IPS DF 19.7 (cell line): Measurements from ENCODE around the gene PLXNA1.

Source experiments
- DNase-seq: peaks from one replicate; pipeline ENCODE4 v3.0.0-alpha.2; 2013; ENCODE audit warnings: low read depth, low spot score

The PLXNA1 gene

GRCh38 chr3:126982471-126983175, at the start of gene PLXNA1:
PLXNA1 (plus strand) TSS chr3:126983115; CDS start chr3:126988594, 5,479 bp downstream.
- no peak for DNase-seq

GRCh38 chr3:126934031-126934531, 48.8 kb upstream of the PLXNA1 start:
- no peak for DNase-seq

- DNase-seq = no peak
Observed at GRCh38 chr3:126934991-126935390, 47.9 kb upstream of the PLXNA1 start.

GRCh38 chr3:126935756-126936509, 47.0 kb upstream of the PLXNA1 start:
- no peak for DNase-seq

GRCh38 chr3:126936853-126937425, 46.0 kb upstream of the PLXNA1 start:
- no peak for DNase-seq

GRCh38 chr3:126937533-126937932, 45.4 kb upstream of the PLXNA1 start:
- no peak for DNase-seq

- no peak for DNase-seq
Observed at GRCh38 chr3:126937973-126938372, 44.9 kb upstream of the PLXNA1 start.

GRCh38 chr3:126938520-126939337, 44.2 kb upstream of the PLXNA1 start:
- no peak for DNase-seq

- no peak for DNase-seq
Observed at GRCh38 chr3:126939338-126939718, 43.6 kb upstream of the PLXNA1 start.

- DNase-seq = no peak
Observed at GRCh38 chr3:126939733-126940132, 43.2 kb upstream of the PLXNA1 start.

- DNase-seq = no peak
Observed at GRCh38 chr3:126941721-126942270, 41.1 kb upstream of the PLXNA1 start.

GRCh38 chr3:126944089-126944965, 38.6 kb upstream of the PLXNA1 start:
- no peak for DNase-seq

GRCh38 chr3:126945171-126945721, 37.7 kb upstream of the PLXNA1 start:
- no peak for DNase-seq

GRCh38 chr3:126945891-126946290, 37.0 kb upstream of the PLXNA1 start:
- DNase-seq = no peak

- DNase-seq = no peak
Observed at GRCh38 chr3:126946405-126946804, 36.5 kb upstream of the PLXNA1 start.

GRCh38 chr3:126947429-126947828, 35.5 kb upstream of the PLXNA1 start:
- no peak for DNase-seq

- no peak for DNase-seq
Observed at GRCh38 chr3:126948980-126949535, 33.9 kb upstream of the PLXNA1 start.

GRCh38 chr3:126951561-126951960, 31.4 kb upstream of the PLXNA1 start:
- DNase-seq = no peak

GRCh38 chr3:126952261-126952982, 30.5 kb upstream of the PLXNA1 start:
- DNase-seq = no peak
